Measurements from ENCODE around the gene JSRP1. TPM values are rescaled to one million over a fixed set of nuclear protein-coding genes. Genes with fewer than 3 reads are reported as not detected.

JSRP1 gene
- total and polyA plus RNA-seq, 10 of the 15 experiments (the other 5 are each of a cell fraction or from before 2014, with no cell fraction given) = 0.41 to 0.91 (median 0.49) TPM; not detected in 7

DNA sequence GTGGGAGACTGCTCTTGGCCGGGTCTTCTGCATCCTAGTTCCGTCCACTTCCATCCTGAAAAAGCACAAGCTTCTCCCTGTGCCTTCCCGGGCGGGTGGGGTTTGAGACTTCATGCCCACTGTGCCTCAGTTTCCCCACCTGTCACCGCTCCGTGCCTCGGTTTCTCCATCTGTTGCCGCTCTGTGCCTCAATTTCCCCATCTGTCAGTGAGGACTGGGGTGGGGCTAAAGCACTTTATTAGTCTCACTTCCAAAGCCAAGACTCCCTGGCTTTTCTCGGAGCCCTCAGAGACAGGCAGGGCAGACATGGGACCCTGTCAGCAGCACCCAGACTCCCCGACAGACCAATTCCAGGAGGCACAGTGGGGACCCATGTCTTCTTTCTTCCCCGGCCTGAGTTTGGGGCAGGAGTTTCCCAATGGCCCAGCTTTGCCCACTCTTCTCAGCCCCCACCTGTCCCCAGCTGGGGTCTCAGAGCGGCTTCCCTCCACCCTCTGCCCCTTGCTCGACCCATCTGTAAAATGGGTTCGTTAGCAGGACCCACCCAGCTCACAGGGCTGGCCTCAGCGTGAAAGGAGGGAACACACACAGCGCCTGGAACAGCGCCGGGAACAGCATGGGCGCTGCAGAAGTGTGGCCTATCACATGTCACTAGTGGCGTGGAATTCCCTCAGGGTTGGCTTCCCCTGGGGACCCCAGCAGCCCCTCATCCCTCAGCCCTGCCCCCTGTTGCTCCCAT lies 30.4 kb upstream of the JSRP1 start:
- peaks cover 40% of the 10 kb centered on the region for H3K4me1 ChIP-seq (ENCODE audit: control insufficient read depth, insufficient read depth, low read length)
- WGBS (ENCODE audit: insufficient coverage, insufficient replicate concordance, low lambda C conversion rate, missing lambda C conversion rate) = 72% methylated on average over 20 of the region's 20 CpGs

More for the DNA sequence above, 30.4 kb upstream of the JSRP1 start:
- in situ Hi-C loops (cut with MboI) = no loop called here
- TF ChIP-seq YBX1 (IDR thresholded peaks at IDR 0.05) (no peak), ZBED1 (IDR thresholded peaks at IDR 0.05; ENCODE audit: borderline replicate concordance) (no peak), RB1 (IDR thresholded peaks at IDR 0.05; ENCODE audit: borderline replicate concordance) (no peak), SREBF2 (IDR thresholded peaks at IDR 0.05; ENCODE audit: low read length) (no peak), CBX3 (IDR thresholded peaks at IDR 0.05; ENCODE audit: borderline replicate concordance, low read depth) (no peak), SRF (IDR thresholded peaks at IDR 0.05; ENCODE audit: low read depth in 2 of 2, low read length in 2 of 2) (no peak), SMAD1 (IDR thresholded peaks at IDR 0.05; ENCODE audit: low read depth, partially characterized antibody) (no peak), ATF3 (IDR thresholded peaks at IDR 0.05; ENCODE audit: borderline replicate concordance, extremely low read depth, low read depth, low read length) (no peak), RELB (IDR thresholded peaks at IDR 0.05; ENCODE audit: low read depth) (no peak), RELA (IDR thresholded peaks at IDR 0.05; ENCODE audit: borderline replicate concordance, partially characterized antibody) (no peak), POLR2AphosphoS5 (IDR thresholded peaks at IDR 0.05; ENCODE audit: low read length) (no peak), CEBPB (IDR thresholded peaks at IDR 0.05; ENCODE audit: borderline replicate concordance in 1 of 2, low read depth in 2 of 2, low read length in 2 of 2) (no peak), ZNF622 (IDR thresholded peaks at IDR 0.05) (no peak), ZNF207 (IDR thresholded peaks at IDR 0.05; ENCODE audit: borderline replicate concordance) (no peak)
- Histone ChIP-seq H3K4me2 (ENCODE audit: control insufficient read depth, insufficient read depth) (no peak overlapping the region), H3K36me3 (ENCODE audit: control insufficient read depth in 2 of 2, insufficient read depth in 2 of 2, low read length in 1 of 2) (no peaks in the 10 kb centered on the region), H3K9me3 (replicated peaks; ENCODE audit: control insufficient read depth, insufficient read depth, low read length) (no peaks in the 10 kb centered on the region), H4K20me1 (ENCODE audit: control insufficient read depth, insufficient read depth) (no peaks in the 10 kb centered on the region), H3K79me2 (ENCODE audit: control insufficient read depth, insufficient read depth, low read length) (no peaks in the 10 kb centered on the region; the same call in 1 of the 2 replicates), H3K9ac (ENCODE audit: control insufficient read depth, insufficient read depth, low read length) (no peak overlapping the region), H3K4me3 (no peak overlapping the region), H3K27ac (ENCODE audit: control insufficient read depth, insufficient read depth) (no peak overlapping the region), H3K27me3 (replicated peaks in 1 of 2; ENCODE audit: control insufficient read depth in 2 of 2, insufficient read depth in 2 of 2, low read length in 1 of 2) (peaks cover 0 to 3% of the 10 kb centered on the region in 2 experiments; a peak in 2 of 4 replicates), H2AFZ (ENCODE audit: control insufficient read depth, low read depth, low read length) (no peak overlapping the region)
- no peak for ATAC-seq
- ChIA-PET POLR2A (no interaction called here), CTCF (interaction anchor here (1.2 to 1.3 kb wide), 2 partner anchors 11 to 26 kb away, joined by 4 to 5 read pairs; no protein-coding TSS in a partner anchor), RAD21 (ENCODE audit: unreplicated experiment) (interaction anchor here (0.8 to 0.9 kb wide), 2 partner anchors 28 to 41 kb away, joined by 3 read pairs; partner anchors contain the start of genes LSM7 and SPPL2B), SMC1A (ENCODE audit: uncharacterized antibody, unreplicated experiment) (interaction anchor here (1.1 to 2.9 kb wide), 2 partner anchors 27 to 187 kb away, joined by 3 to 11 read pairs; no protein-coding TSS in a partner anchor)
- intact Hi-C loops (cut with micrococcal nuclease; ENCODE audit: unreplicated experiment) = no loop called here
- no peak for FAIRE-seq
- no TSS peak for BruUV-seq (replicated peaks)
- no peak for DNase-seq (ENCODE audit: low read depth, low spot score)

Data from GM12878 (cell line).